ENCODE measurements around the gene PNPLA7.
"Not testable (repeated sequence)": the region's sequence is repeated elsewhere in the genome, so short reads cannot be mapped to it uniquely, and the experiment has no call there.

PNPLA7 gene

GRCh38 chr9:137482094-137482781 is 68.0 kb downstream of the PNPLA7 start:
- FAIRE-seq (peak; percentile 63), DNase-seq (ENCODE audit: insufficient read length, low spot score) (no peak)

GRCh38 chr9:137480686-137481683 is 69.2 kb downstream of the PNPLA7 start:
- no peak for FAIRE-seq
- no peak for DNase-seq (ENCODE audit: insufficient read length, low spot score)

DNA sequence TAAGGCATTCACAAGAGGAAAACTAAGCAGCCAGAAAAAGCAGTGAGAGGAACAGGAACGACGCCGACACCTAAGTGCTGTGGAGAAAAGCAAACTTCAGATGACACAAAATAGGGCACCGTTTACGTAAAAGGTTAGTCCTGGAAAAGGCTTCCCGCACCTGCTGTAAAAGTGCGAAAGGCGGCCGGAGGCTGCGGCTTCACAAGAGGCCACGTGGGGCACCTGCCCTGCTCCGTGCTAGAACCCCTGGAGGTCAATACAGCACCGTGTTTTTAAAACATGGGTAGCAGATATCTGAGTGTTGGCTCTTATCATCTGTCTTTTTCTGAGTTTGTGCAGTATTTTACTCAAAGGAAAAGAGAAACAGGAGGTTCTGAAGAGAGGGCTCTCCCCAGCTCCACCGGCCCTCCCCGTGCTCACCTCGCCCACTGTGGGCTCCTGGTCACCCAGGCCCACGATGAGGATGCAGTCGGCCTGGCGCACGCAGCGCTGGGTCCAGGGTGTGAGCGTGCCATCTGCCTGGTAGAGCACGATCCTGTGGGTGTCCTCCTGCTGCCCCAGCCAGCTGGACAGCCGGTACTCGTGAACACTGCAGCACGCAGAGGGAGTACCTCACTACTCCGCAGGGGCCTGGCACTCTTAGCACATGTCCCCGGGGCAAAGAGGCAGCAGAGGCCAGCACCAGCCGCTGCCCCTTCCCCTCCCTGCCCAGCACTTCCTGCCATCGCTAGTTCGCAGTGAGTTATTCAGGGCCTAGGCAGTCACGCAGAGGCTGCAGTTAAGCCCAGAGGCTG is 70.1 kb downstream of the PNPLA7 start:
- FAIRE-seq (no peak), DNase-seq (ENCODE audit: insufficient read length, low spot score) (no peak)

GRCh38 chr9:137478962-137479861 is 71.0 kb downstream of the PNPLA7 start:
- FAIRE-seq = no peak
- no peak for DNase-seq (ENCODE audit: insufficient read length, low spot score)

GRCh38 chr9:137478613-137478961 is 71.6 kb downstream of the PNPLA7 start:
- FAIRE-seq = no peak
- no peak for DNase-seq (ENCODE audit: insufficient read length, low spot score)

GRCh38 chr9:137477778-137478612 is 72.2 kb downstream of the PNPLA7 start:
- FAIRE-seq = no peak
- no peak for DNase-seq (ENCODE audit: insufficient read length, low spot score)

DNA sequence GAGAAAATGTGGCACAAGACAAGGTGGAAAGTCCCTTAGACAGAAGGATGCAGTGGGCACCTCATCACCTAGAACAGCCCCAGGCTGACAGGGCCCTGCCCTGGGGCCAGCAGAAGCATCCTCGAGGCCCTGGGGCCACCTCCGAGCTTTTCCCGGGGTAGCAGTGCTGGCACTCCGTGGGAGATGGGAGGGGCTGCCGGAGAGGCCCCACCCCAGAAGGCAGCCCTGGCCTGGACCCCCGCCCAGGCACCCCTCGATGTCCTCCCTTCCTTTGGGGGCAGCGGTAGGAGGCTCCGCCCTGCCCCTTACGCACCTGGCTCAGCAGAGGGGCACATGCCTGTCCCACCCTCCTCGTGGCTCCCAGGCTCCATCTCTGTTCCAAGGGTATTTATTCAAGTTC is 73.3 kb downstream of the PNPLA7 start:
- FAIRE-seq (no peak), DNase-seq (ENCODE audit: insufficient read length, low spot score) (no peak)

DNA sequence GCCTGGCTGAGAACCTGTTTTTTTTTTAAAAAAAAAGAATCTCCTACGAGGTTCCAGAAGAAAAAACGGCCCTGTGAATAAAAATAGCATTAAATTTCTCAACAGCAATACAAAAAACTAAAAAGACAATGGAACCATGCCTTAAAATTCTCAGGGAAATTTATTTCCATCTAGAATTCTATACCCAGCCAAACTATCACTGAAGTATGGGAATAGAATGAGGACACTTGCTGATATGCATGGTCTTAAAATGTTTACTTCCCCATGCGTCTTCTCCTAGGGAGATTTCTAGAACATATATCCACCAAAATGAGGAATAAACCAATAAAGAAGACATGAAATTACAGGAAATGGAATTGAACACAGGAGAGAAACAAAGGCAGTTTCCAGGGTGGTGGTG is 74.5 kb downstream of the PNPLA7 start:
- no peak for FAIRE-seq
- DNase-seq (ENCODE audit: insufficient read length, low spot score) = no peak

DNA sequence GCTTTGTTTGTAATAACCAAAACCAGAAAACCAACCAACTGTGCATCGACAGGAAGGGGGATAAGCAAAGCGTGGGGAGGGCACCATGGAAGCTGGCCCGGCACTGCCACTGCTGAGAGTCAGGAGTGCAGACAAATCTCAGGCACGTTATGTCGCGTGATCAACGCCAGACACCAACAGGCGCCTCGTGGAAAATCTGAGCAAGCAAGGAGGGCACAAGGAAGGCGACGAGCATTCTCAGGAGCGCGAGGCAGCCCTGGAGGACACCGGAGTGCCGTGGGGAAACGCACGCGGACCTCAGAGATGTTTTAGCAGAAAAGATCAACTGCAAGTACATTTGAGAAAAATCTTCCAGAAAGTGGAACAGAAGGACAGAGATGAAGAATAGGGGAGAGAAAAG is 75.9 kb downstream of the PNPLA7 start:
- no peak for FAIRE-seq

DNA sequence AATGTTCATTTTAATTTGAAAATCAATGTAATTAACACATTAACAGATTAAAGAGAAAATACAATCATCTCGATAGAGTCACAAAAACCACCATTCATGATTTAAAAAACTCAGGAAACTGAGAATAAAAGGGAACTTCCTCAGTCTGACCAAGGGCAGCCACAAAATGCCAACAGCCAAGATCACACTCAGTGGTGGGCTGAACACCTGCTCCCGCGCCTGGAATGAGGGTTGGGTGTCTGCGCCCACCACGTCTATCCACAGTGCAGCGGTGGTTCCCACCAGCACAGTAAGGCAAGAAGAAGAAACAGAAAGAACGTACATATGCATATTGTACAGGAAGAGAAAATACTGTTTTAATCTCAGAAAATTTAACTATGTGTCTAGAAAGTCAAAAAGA is 79.4 kb downstream of the PNPLA7 start:
- no peak for FAIRE-seq

More for the DNA sequence above, 75.9 kb downstream of the PNPLA7 start:
- no peak for DNase-seq (ENCODE audit: insufficient read length, low spot score)

DNA sequence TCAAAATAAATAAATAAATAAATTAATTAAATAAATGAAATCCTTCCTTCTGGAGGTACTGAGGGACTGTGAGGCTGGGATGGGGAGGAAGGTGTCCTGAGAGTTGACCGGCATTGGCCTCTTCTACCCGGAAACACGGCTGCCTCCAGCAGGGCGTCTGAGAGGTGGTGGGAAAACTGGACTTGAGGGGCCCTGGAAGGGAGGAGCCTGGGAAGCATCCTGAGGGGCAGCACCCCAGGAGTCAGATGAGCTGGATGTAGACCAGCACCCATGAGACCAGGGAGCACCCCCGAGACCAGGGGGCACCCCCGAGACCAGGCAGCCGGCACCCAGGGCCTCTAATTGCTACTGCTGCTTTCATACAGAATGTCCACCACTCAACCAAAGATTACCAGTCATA is 82.3 kb downstream of the PNPLA7 start:
- FAIRE-seq (no peak), DNase-seq (ENCODE audit: insufficient read length, low spot score) (no peak)

More for the DNA sequence above, 79.4 kb downstream of the PNPLA7 start:
- DNase-seq (ENCODE audit: insufficient read length, low spot score) = no peak

DNA sequence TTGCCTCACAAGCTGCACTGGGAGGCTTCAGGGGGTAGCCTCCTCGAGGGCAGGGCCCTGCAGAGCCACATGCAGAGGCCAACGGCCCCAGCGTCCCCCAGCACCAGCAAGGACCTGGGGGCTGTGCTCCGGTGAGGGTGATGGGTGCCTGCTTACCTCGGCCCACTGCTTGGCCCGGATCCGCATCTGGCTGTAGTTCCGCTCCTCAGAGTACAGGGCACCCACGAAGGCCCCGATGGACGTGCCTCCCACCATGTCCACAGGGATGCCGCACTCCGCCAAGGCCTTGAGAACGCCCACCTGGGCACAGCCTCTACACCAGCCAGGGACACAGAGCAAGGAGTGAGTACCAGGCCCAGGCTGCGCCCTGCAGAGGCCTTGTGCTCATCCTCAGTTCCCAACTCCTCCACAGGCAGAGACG is 83.0 kb downstream of the PNPLA7 start:
- FAIRE-seq = no peak
- no peak for DNase-seq (ENCODE audit: insufficient read length, low spot score)

- not testable (repeated sequence) for FAIRE-seq; DNase-seq (ENCODE audit: insufficient read length, low spot score)
Observed at GRCh38 chr9:137466389-137467085, 83.7 kb downstream of the PNPLA7 start.

GRCh38 chr9:137465720-137466388 is 84.3 kb downstream of the PNPLA7 start:
- FAIRE-seq = no peak
- no peak for DNase-seq (ENCODE audit: insufficient read length, low spot score)

DNA sequence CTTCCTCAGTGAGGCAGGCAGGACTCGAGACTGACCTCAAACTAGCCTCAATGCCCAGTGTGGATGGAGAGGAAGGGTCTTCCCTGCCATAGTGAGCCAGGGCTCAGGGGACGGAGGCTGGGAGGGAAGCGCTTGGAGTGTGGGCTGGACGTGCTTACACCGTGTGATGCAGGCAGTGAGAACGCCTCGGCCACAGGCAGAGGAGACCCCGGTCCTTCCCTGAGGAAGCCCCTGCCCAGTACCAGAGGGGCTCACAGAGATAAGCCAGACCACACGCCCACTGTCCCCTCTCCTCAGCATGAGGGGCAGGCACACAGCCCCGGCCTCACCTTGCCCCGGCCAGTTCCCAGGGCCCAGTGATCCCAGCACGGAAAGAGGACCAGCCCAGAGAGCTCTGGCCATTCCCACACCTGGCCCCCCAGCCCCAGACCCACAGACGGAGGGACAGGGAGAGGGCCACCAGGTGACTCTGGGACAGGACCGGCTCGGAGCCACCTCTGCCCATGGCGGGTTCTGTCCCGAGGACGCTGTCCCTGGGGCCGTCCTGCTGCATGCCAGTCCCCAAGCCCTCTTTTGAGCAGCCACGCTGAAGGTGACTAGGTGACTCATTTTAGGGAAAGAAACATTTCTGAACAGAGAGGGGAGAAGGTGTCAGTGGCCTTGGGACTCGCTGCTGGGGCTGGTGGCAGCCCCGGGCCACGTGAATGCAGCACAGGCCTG is 85.0 kb downstream of the PNPLA7 start:
- DNase-seq (ENCODE audit: insufficient read length, low spot score) = no peak
- no peak for FAIRE-seq

DNA sequence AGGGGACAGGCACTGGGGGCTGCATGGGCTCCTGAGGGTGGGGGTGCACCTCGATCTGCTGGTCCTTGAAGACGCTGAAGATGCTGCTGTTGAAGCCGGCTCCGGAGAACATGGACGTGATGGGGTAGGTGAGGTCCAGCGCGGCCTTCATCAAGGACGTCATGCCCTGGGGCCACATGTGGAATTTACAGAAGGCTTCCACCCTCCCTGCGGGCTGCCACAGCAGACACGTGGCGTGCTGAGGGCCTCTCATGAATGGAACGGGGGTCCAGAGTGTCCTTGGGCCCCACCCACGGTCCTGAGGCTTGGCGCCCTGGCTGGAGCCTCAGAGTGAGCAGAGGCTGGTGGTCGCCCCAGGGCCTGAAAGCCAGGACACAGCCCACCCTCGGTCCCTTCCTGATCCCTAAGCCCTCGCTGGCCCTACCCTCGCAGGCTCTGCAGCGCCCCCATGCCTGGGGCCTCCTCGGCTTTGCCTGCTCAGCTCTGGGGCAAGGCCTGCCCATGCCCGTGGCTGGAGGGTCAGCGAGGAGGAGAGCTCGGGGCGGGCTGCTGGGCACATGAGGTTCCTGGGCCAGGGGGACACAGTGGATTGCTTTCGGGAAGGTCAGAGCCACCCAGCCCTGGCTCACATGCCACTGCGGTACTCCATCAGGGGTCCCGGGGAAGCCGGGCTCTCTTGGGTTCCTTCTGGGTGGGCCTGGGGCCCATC is 85.8 kb downstream of the PNPLA7 start:
- DNase-seq (ENCODE audit: insufficient read length, low spot score) (no peak), FAIRE-seq (no peak)

DNA sequence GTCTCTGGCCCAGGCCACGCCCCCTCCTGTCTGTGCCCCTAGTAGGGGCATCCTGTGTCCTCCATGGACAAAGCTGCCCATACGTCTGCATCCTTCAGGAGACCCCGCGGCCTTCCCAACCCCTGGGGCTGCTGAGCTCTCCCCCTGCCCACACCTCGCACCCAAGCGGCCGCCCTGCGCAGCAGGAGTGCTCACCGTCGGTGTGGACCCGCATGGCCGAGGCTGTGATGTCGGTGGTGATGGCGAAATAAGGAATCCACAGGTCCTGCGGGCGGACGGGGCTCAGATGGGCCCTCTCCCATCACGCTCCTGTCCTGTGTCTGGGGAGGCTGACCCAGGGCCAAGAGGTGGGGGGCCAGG is 86.3 kb downstream of the PNPLA7 start:
- FAIRE-seq (no peak), DNase-seq (ENCODE audit: insufficient read length, low spot score) (no peak)

Data from GM19239 (cell line).